ENCODE data around the gene EXOC4.

The EXOC4 gene

GRCh38 chr7:133364959-133365690 is 112.2 kb downstream of the EXOC4 start:
- Mint-ChIP-seq H3K36me3 (ENCODE audit: insufficient read depth) (no peaks in the 10 kb centered on the region), H3K4me3 (no peak overlapping the region), H3K27ac (peak overlapping the region; percentile 49 to 77), H3K9me3 (no peaks in the 10 kb centered on the region), H3K4me1 (ENCODE audit: low read depth in 2 of 2) (peaks cover 7 to 38% of the 10 kb centered on the region in 2 donors), H3K27me3 (no peaks in the 10 kb centered on the region)
- no peak for DNase-seq
- peak; percentile 66 for ATAC-seq (replicated peaks)

DNA sequence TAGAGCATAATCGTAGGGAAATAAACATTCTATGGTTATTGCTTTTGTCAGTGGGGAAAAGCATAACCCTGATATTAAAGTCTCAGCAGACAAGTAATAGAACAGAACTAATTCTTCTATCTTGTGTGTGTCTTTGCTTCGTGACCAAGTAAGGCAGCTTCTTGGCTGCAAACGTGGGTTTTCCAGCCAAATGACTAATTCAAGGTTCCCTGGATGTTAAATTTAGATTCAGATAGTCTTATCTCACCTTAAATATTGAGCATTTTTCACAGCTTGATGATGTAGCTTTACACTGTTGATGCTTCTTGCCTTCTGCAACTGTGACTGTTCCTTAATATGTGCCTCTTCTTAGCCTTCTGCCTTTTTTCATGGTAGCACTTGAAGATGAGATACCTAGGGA is 113.0 kb downstream of the EXOC4 start:
- Mint-ChIP-seq H3K4me1 (ENCODE audit: low read depth in 2 of 2) (peaks cover 7 to 38% of the 10 kb centered on the region in 2 donors), H3K4me3 (no peak overlapping the region), H3K36me3 (ENCODE audit: insufficient read depth) (no peaks in the 10 kb centered on the region), H3K27ac (peak overlapping the region in 1 of 2 donors; percentile 77), H3K9me3 (no peaks in the 10 kb centered on the region), H3K27me3 (no peaks in the 10 kb centered on the region)
- no peak for ATAC-seq (replicated peaks)
- no peak for DNase-seq

- Mint-ChIP-seq H3K4me3 (no peak overlapping the region), H3K27ac (no peak overlapping the region), H3K27me3 (no peaks in the 10 kb centered on the region), H3K9me3 (no peaks in the 10 kb centered on the region), H3K4me1 (ENCODE audit: low read depth in 2 of 2) (peaks cover 7 to 45% of the 10 kb centered on the region in 2 donors), H3K36me3 (ENCODE audit: insufficient read depth) (no peaks in the 10 kb centered on the region)
- ATAC-seq (replicated peaks) (no peak), DNase-seq (no peak)
These were observed 114.7 kb downstream of the EXOC4 start for GRCh38 chr7:133367561-133367960.

- DNase-seq (no peak), ATAC-seq (replicated peaks) (no peak)
- Mint-ChIP-seq H3K9me3 (no peaks in the 10 kb centered on the region), H3K27ac (no peak overlapping the region), H3K4me3 (no peak overlapping the region), H3K36me3 (ENCODE audit: insufficient read depth) (no peaks in the 10 kb centered on the region), H3K4me1 (ENCODE audit: low read depth in 2 of 2) (peaks cover 7 to 41% of the 10 kb centered on the region in 2 donors), H3K27me3 (no peaks in the 10 kb centered on the region)
These were observed 116.3 kb downstream of the EXOC4 start for GRCh38 chr7:133369130-133369529.

DNA sequence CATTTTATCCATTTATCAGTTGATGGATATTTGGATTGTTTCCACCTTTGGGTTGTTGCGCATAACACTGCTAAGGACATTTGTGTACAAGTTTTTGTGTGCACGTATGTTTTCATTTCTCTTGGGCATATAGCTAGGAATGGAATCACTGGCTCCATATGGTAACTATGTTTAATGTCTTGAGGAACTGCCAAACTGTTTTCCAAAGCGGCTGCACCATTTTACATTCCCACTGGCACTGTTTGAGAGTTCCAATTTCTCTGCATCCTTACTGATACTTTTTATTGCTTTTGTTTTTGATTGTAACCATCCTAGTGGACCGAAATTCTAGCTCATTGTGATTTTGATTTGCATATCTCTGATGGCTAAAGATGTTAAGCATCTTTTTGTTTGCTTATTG is 118.7 kb downstream of the EXOC4 start:
- no peak for ATAC-seq (replicated peaks)
- no peak overlapping the region for H3K4me3 Mint-ChIP-seq
- peak overlapping the region in 1 of 2 donors; percentile 49 for H3K27ac Mint-ChIP-seq
- no peaks in the 10 kb centered on the region for H3K27me3 Mint-ChIP-seq
- peaks cover 4 to 25% of the 10 kb centered on the region in 2 donors for H3K4me1 Mint-ChIP-seq (ENCODE audit: low read depth in 2 of 2)
- H3K9me3 Mint-ChIP-seq = no peaks in the 10 kb centered on the region
- peaks cover 16% of the 10 kb centered on the region for H3K36me3 Mint-ChIP-seq (ENCODE audit: insufficient read depth)
- DNase-seq = no peak

DNA sequence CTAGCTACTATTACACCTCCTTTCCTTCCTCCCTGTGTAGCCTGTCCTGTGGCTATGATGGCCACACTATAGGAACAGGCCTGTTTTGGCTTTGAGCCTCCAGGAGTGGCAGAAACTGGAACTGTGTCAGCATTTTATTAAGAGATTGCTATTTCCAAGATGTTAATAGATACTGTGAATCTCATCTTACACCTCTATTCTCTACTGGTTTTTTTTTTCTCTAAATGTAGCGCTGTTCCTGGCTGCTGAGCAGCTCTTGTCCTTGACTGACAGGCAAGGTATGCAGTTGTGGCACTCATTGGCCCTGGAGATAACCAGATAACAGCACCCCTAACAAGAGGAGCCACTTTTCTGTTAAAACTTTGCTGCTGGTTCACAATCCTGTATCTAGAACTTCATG is 119.5 kb downstream of the EXOC4 start:
- Mint-ChIP-seq H3K9me3 (peaks cover 0 to 3% of the 10 kb centered on the region in 2 donors), H3K4me3 (no peak overlapping the region), H3K36me3 (ENCODE audit: insufficient read depth) (peaks cover 16% of the 10 kb centered on the region), H3K27me3 (no peaks in the 10 kb centered on the region), H3K27ac (peak overlapping the region in 1 of 2 donors; percentile 49), H3K4me1 (ENCODE audit: low read depth in 2 of 2) (peaks cover 4 to 18% of the 10 kb centered on the region in 2 donors)
- no peak for ATAC-seq (replicated peaks)
- no peak for DNase-seq

DNA sequence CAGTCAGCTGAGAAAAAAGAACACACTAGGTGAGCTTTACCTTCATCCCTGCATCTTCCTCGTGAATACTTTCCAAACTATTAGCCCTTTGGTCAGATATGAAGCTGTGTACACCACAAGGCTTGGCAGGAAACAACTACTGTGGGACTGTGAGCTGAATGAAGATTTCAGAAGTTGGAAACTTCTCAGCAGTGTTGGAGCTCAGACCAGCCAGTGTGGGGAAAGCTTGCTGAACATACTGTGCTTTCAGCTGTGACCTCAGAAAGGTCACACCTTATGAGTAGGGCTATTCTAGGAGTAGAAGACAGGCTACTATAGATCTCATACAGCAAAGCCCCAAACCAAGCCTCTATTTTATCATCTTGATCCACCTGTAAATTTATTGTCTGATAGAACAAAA is 123.6 kb downstream of the EXOC4 start:
- Mint-ChIP-seq H3K27ac (no peak overlapping the region), H3K4me3 (no peak overlapping the region), H3K4me1 (ENCODE audit: low read depth in 2 of 2) (peaks cover 0 to 13% of the 10 kb centered on the region in 2 donors), H3K9me3 (peaks cover 0 to 6% of the 10 kb centered on the region in 2 donors), H3K27me3 (no peaks in the 10 kb centered on the region), H3K36me3 (ENCODE audit: insufficient read depth) (peaks cover 16% of the 10 kb centered on the region)
- DNase-seq (no peak), ATAC-seq (replicated peaks) (no peak)

DNA sequence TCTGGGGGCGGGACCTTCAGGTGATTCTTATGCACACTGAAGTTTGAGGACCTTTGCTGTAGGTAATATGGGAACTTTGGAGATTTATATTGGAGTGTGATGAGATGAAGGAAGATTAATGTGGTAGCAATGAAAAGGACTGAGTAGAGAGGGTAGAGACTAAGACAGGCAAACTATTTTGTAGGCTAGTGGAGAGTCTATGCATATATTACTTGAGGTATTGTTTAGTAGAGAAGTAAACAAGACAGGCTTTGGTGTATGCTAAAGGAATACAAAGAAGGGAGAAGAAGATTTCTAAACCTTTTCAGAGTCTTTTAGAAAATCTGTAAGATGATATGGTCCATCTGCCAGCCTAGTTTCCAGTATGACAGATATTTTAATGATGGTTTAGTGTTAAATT is 129.1 kb downstream of the EXOC4 start:
- no peak overlapping the region for H3K4me3 Mint-ChIP-seq
- H3K4me1 Mint-ChIP-seq (ENCODE audit: low read depth in 2 of 2) = peaks cover 0 to 9% of the 10 kb centered on the region in 2 donors
- no peak for ATAC-seq (replicated peaks)
- DNase-seq = no peak
- no peaks in the 10 kb centered on the region for H3K27me3 Mint-ChIP-seq
- no peaks in the 10 kb centered on the region for H3K36me3 Mint-ChIP-seq (ENCODE audit: insufficient read depth)
- H3K27ac Mint-ChIP-seq = no peak overlapping the region
- H3K9me3 Mint-ChIP-seq = peaks cover 0 to 6% of the 10 kb centered on the region in 2 donors

GRCh38 chr7:133382775-133383559 is 130.1 kb downstream of the EXOC4 start:
- Mint-ChIP-seq H3K4me3 (no peak overlapping the region), H3K27ac (no peak overlapping the region), H3K27me3 (no peaks in the 10 kb centered on the region), H3K4me1 (ENCODE audit: low read depth in 2 of 2) (peaks cover 0 to 9% of the 10 kb centered on the region in 2 donors), H3K36me3 (ENCODE audit: insufficient read depth) (no peaks in the 10 kb centered on the region), H3K9me3 (no peaks in the 10 kb centered on the region)
- ATAC-seq (replicated peaks) (no peak), DNase-seq (no peak)

DNA sequence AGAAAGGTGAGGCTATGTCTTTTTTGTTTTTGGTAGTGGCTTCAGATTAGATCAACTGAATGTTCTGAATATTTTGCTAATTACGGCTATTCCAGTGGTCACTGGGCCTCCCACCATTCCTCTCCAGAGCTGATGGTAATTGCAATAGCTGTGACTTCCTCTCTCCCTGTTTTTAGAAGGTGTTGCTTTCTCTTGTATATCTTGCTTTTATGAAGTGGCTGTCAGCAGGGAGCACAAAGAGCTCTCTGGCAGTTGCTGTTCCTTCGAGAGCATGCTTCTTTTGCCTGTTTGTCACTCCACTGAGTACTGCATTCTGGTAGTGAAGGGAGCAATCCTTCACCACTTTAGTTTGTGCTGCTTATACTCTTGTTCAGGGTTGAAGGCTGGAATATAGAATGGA is 133.3 kb downstream of the EXOC4 start:
- DNase-seq (no peak), ATAC-seq (replicated peaks) (no peak)
- H3K27me3 Mint-ChIP-seq = no peaks in the 10 kb centered on the region
- peaks cover 0 to 2% of the 10 kb centered on the region in 2 donors for H3K9me3 Mint-ChIP-seq
- no peak overlapping the region for H3K4me3 Mint-ChIP-seq
- H3K27ac Mint-ChIP-seq = no peak overlapping the region
- peaks cover 2 to 5% of the 10 kb centered on the region in 2 donors for H3K4me1 Mint-ChIP-seq (ENCODE audit: low read depth in 2 of 2)
- no peaks in the 10 kb centered on the region for H3K36me3 Mint-ChIP-seq (ENCODE audit: insufficient read depth)

GRCh38 chr7:133389727-133390126 is 136.8 kb downstream of the EXOC4 start:
- Mint-ChIP-seq H3K27me3 (no peaks in the 10 kb centered on the region), H3K4me3 (no peak overlapping the region), H3K36me3 (ENCODE audit: insufficient read depth) (no peaks in the 10 kb centered on the region), H3K4me1 (ENCODE audit: low read depth in 2 of 2) (peaks cover 3 to 8% of the 10 kb centered on the region in 2 donors), H3K9me3 (peaks cover 0 to 2% of the 10 kb centered on the region in 2 donors), H3K27ac (no peak overlapping the region)
- ATAC-seq (replicated peaks) = no peak
- DNase-seq = no peak

GRCh38 chr7:133391206-133391605 is 138.3 kb downstream of the EXOC4 start:
- Mint-ChIP-seq H3K4me3 (no peak overlapping the region), H3K9me3 (peaks cover 0 to 2% of the 10 kb centered on the region in 2 donors), H3K4me1 (ENCODE audit: low read depth in 2 of 2) (peaks cover 2 to 8% of the 10 kb centered on the region in 2 donors), H3K27ac (no peak overlapping the region), H3K36me3 (ENCODE audit: insufficient read depth) (no peaks in the 10 kb centered on the region), H3K27me3 (no peaks in the 10 kb centered on the region)
- ATAC-seq (replicated peaks) = no peak
- DNase-seq = no peak

DNA sequence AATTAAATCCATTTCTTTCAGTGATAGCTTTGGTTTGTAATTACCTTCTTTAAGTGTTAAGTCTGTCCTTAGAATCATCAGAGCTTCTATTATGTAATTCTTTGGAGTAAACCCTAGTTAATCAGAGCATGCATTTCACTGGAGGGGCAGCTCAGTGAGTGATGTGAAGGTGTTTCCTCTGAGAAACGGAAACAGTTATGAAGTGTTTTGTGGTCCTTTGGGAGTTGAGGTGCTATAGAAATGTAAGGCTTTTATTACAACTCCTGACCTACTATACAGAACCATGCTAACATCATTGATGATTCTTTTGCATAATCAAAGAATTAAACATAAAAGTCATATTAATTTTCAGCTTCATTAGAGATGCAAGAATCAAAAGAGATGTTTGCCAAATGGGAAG is 141.5 kb downstream of the EXOC4 start:
- ATAC-seq (replicated peaks) (no peak), DNase-seq (no peak)
- Mint-ChIP-seq H3K27ac (no peak overlapping the region), H3K4me3 (no peak overlapping the region), H3K4me1 (ENCODE audit: low read depth in 2 of 2) (peaks cover 4 to 8% of the 10 kb centered on the region in 2 donors), H3K36me3 (ENCODE audit: insufficient read depth) (no peaks in the 10 kb centered on the region), H3K27me3 (no peaks in the 10 kb centered on the region), H3K9me3 (no peaks in the 10 kb centered on the region)

- ATAC-seq (replicated peaks) (no peak), DNase-seq (no peak)
- no peaks in the 10 kb centered on the region for H3K27me3 Mint-ChIP-seq
- H3K4me1 Mint-ChIP-seq (ENCODE audit: low read depth in 2 of 2) = peaks cover 5 to 7% of the 10 kb centered on the region in 2 donors
- H3K27ac Mint-ChIP-seq = no peak overlapping the region
- H3K9me3 Mint-ChIP-seq = no peaks in the 10 kb centered on the region
- H3K4me3 Mint-ChIP-seq = no peak overlapping the region
- no peaks in the 10 kb centered on the region for H3K36me3 Mint-ChIP-seq (ENCODE audit: insufficient read depth)
These were observed 142.7 kb downstream of the EXOC4 start for GRCh38 chr7:133395551-133395950.
